H1 (cell line): ENCODE results near the gene MIPEP. TPM values are rescaled to one million over a fixed set of nuclear protein-coding genes. Genes with fewer than 3 reads are reported as not detected.

Experiments
- SUZ12 ChIP-seq: fragments of 200-600 bp; sonication (generic); IDR thresholded peaks from 2 replicates; pipeline ENCODE4 v1.6.1; 2012; ENCODE audit warnings: mild to moderate bottlenecking, inconsistent platforms, low read length, moderate library complexity, mixed read lengths
- polyA plus RNA-seq, 7 experiments: library from polyadenylated mRNA; depleted of rRNA in 3 of 7; stranded (reverse) in 5 of 7; unstranded in 2 of 7; fragments of >200 nt in 5 of 7; fragments of 200-250 nt in 2 of 7; gene quantifications; 1 replicate in 5 of 7; 2 replicates in 1 of 7; 4 replicates in 1 of 7; pipeline versions ENCODE4 v1.2.1 to v1.2.3, GENCODE V29; 2011 to 2013; ENCODE audit warnings: missing spikeins in 2 of 7, mixed read lengths in 2 of 7
- total RNA-seq: library from RNA; stranded (reverse); fragmentation: NEBNext Ultra II Directional; extraction: Animal tissue kit (Norgen Biotek cat#: 25700); gene quantifications from 2 replicates; pipeline ENCODE4 v1.2.1, GENCODE V29; 2021
- TF ChIP-seq, protein P1 (sequence below): IDR thresholded peaks from 2 replicates; pipeline ENCODE4 v1.6.1; 2012; ENCODE audit warnings: inconsistent platforms

The MIPEP gene
- total and polyA plus RNA-seq, 2 of the 8 experiments (the other 6 are each of a cell fraction or from before 2014, with no cell fraction given) = 24.0 to 24.2 TPM

GRCh38 chr13:23902975-23903905, 14.0 kb upstream of the MIPEP start (continued):
- TF ChIP-seq, protein P1, sequence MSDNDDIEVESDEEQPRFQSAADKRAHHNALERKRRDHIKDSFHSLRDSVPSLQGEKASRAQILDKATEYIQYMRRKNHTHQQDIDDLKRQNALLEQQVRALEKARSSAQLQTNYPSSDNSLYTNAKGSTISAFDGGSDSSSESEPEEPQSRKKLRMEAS = no peak
- TF ChIP-seq SUZ12 = no peak
